Measurements from ENCODE around the gene GSTT4. TPM values are rescaled to one million over a fixed set of nuclear protein-coding genes. Genes with fewer than 3 reads are reported as not detected.
"Not testable (repeated sequence)": the region's sequence is repeated elsewhere in the genome, so short reads cannot be mapped to it uniquely, and the experiment has no call there.

The GSTT4 gene
- total and polyA plus RNA-seq, 4 donors = not detected

- intact Hi-C loops (cut with DNase I) = no loop called here
- H3K4me3 ChIP-seq (ENCODE audit: low read length in 2 of 2) = no peak overlapping the region
- H3K27ac ChIP-seq (ENCODE audit: low read depth in 1 of 2, low read length in 2 of 2) = no peak overlapping the region
- H3K36me3 ChIP-seq (ENCODE audit: control insufficient read depth in 1 of 2, insufficient read depth in 2 of 2, low read length in 1 of 2) = peaks cover 5% of the 10 kb centered on the region in 2 donors
- no peaks in the 10 kb centered on the region for H3K9me3 ChIP-seq (ENCODE audit: control insufficient read depth, low read length)
- no peaks in the 10 kb centered on the region for H3K27me3 ChIP-seq (ENCODE audit: control insufficient read depth in 1 of 2, insufficient read depth in 2 of 2, low read length in 1 of 2)
- ATAC-seq (ENCODE audit: low FRiP score) (no peak), DNase-seq (no peak)
- WGBS, 2 donors = 94 to 95% methylated on average over 4 of the region's 4 CpGs
- peaks cover 0 to 3% of the 10 kb centered on the region in 2 donors for H3K4me1 ChIP-seq (ENCODE audit: control insufficient read depth in 1 of 2, insufficient read depth in 2 of 2, low read length in 2 of 2)
Observed at GRCh38 chr22:24043958-24044357, 38.7 kb upstream of the GSTT4 start.

GRCh38 chr22:24043465-24043864 lies 38.2 kb upstream of the GSTT4 start:
- intact Hi-C loops (cut with DNase I); DNase-seq; H3K36me3 ChIP-seq (ENCODE audit: control insufficient read depth in 1 of 2, insufficient read depth in 2 of 2, low read length in 1 of 2); H3K27me3 ChIP-seq (ENCODE audit: control insufficient read depth in 1 of 2, insufficient read depth in 2 of 2, low read length in 1 of 2); ATAC-seq (ENCODE audit: low FRiP score); H3K27ac ChIP-seq (ENCODE audit: low read depth in 1 of 2, low read length in 2 of 2); H3K9me3 ChIP-seq (ENCODE audit: control insufficient read depth, low read length); H3K4me3 ChIP-seq (ENCODE audit: low read length in 2 of 2); H3K4me1 ChIP-seq (ENCODE audit: control insufficient read depth in 1 of 2, insufficient read depth in 2 of 2, low read length in 2 of 2): not testable (repeated sequence)
- 50 to 65% methylated on average over 5 of the region's 5 CpGs for WGBS, 2 donors

- no peaks in the 10 kb centered on the region for H3K27me3 ChIP-seq (ENCODE audit: control insufficient read depth in 1 of 2, insufficient read depth in 2 of 2, low read length in 1 of 2)
- H3K4me1 ChIP-seq (ENCODE audit: control insufficient read depth in 1 of 2, insufficient read depth in 2 of 2, low read length in 2 of 2) = peaks cover 0 to 3% of the 10 kb centered on the region in 2 donors
- ATAC-seq (ENCODE audit: low FRiP score) = no peak
- H3K4me3 ChIP-seq (ENCODE audit: low read length in 2 of 2) = no peak overlapping the region
- H3K36me3 ChIP-seq (ENCODE audit: control insufficient read depth in 1 of 2, insufficient read depth in 2 of 2, low read length in 1 of 2) = peaks cover 5 to 7% of the 10 kb centered on the region in 2 donors
- DNase-seq = no peak
- 91 to 96% methylated on average over 4 of the region's 4 CpGs for WGBS, 2 donors
- intact Hi-C loops (cut with DNase I) = no loop called here
- no peak overlapping the region for H3K27ac ChIP-seq (ENCODE audit: low read depth in 1 of 2, low read length in 2 of 2)
- no peaks in the 10 kb centered on the region for H3K9me3 ChIP-seq (ENCODE audit: control insufficient read depth, low read length)
Observed at GRCh38 chr22:24040946-24041345, 35.7 kb upstream of the GSTT4 start.

DNA sequence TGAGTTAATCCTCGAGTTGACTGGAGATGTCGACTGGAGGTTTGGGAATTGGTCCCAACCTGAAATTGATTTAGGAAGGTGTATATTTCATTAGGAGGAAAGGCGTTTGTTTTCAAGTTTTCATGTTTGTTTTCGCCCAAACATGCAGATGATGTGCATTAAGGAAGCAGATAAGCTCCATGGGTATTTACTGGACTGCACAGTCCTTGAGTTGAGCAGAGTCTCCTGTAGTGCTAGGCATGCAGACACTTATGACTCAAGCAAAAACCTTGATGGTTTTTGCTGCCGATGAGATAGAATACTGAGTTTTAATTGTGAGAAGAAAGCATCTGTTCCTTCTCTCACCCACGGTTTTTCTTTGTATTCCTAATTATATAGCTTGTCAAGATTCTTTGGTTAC lies 33.8 kb upstream of the GSTT4 start:
- peaks cover 4 to 7% of the 10 kb centered on the region in 2 donors for H3K36me3 ChIP-seq (ENCODE audit: control insufficient read depth in 1 of 2, insufficient read depth in 2 of 2, low read length in 1 of 2)
- no peak overlapping the region for H3K4me3 ChIP-seq (ENCODE audit: low read length in 2 of 2)
- peaks cover 0 to 3% of the 10 kb centered on the region in 2 donors for H3K4me1 ChIP-seq (ENCODE audit: control insufficient read depth in 1 of 2, insufficient read depth in 2 of 2, low read length in 2 of 2)
- no peak for DNase-seq
- intact Hi-C loops (cut with DNase I) = no loop called here
- WGBS, 2 donors = 86 to 91% methylated on average over 6 of the region's 6 CpGs
- ATAC-seq (ENCODE audit: low FRiP score) = no peak
- H3K9me3 ChIP-seq (ENCODE audit: control insufficient read depth, low read length) = no peaks in the 10 kb centered on the region
- no peaks in the 10 kb centered on the region for H3K27me3 ChIP-seq (ENCODE audit: control insufficient read depth in 1 of 2, insufficient read depth in 2 of 2, low read length in 1 of 2)
- no peak overlapping the region for H3K27ac ChIP-seq (ENCODE audit: low read depth in 1 of 2, low read length in 2 of 2)

DNA sequence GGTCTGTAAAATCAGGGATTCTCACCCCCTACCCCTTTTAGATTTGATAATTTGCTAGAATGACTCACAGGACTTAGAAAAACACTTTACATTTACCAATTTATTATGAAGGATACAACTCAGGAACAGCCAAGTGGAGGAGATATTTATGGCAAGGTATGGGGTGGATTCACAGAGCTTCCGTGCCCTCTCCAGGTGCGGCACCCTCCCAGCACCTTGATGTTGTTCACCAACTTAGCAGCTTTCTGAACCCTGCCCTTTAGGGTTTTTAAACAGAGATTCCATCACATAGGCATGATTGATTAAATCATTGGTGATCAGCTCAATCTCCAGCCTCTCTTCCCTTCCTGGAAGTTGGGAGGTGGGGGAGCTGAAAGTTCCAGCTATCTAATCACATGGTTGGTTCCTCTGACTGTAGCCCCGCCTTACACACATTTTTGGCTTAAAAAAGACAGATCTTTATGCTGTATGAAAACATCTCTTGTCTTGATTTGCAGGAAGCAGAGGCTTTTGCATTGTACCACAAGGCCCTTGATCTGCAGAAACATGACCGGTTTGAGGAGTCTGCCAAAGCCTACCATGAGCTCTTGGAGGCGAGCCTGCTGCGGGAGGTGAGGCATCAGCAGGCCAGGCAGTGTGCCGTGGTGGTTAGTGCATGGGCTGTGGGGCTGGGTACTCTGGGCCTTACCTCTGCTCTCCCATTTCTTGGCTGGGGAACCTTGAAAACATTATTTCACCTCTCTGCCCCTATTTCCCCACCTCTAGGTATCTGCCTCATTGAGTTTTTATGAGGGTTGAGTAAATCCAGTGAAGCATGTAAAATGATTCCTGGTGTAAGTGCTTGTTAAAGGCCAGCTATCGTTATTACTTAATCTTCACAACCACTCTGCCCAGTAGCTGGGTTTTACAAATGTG lies 32.9 kb upstream of the GSTT4 start:
- intact Hi-C loops (cut with DNase I) = no loop called here
- H3K36me3 ChIP-seq (ENCODE audit: control insufficient read depth in 1 of 2, insufficient read depth in 2 of 2, low read length in 1 of 2) = peaks cover 4 to 7% of the 10 kb centered on the region in 2 donors
- no peaks in the 10 kb centered on the region for H3K27me3 ChIP-seq (ENCODE audit: control insufficient read depth in 1 of 2, insufficient read depth in 2 of 2, low read length in 1 of 2)
- no peaks in the 10 kb centered on the region for H3K9me3 ChIP-seq (ENCODE audit: control insufficient read depth, low read length)
- H3K4me1 ChIP-seq (ENCODE audit: control insufficient read depth in 1 of 2, insufficient read depth in 2 of 2, low read length in 2 of 2) = peaks cover 0 to 3% of the 10 kb centered on the region in 2 donors
- no peak overlapping the region for H3K4me3 ChIP-seq (ENCODE audit: low read length in 2 of 2)
- WGBS, 2 donors = 96 to 97% methylated on average over 8 of the region's 8 CpGs
- no peak overlapping the region for H3K27ac ChIP-seq (ENCODE audit: low read depth in 1 of 2, low read length in 2 of 2)
- no peak for ATAC-seq (ENCODE audit: low FRiP score)
- no peak for DNase-seq

DNA sequence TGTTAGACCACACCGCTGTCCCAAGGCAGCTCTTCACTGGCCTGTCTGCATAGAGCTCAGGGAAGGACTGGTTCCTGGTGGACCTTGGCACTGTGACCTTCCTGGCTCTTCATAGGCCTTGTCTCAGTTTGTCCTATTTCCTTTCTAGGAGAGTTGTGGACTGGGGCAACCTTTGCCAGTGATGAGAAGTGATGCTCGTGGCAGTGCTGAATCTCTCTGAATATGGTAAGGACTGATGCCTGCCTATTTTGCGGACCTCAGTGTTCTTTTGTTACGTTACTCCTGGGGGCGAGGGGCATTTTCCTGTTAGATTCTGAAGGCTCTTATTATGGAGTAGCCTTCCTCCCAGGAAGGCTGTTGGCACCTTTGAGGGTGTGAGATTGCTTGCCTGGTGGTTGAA lies 30.0 kb upstream of the GSTT4 start:
- DNase-seq (no peak), ATAC-seq (ENCODE audit: low FRiP score) (no peak)
- Histone ChIP-seq H3K36me3 (ENCODE audit: control insufficient read depth in 1 of 2, insufficient read depth in 2 of 2, low read length in 1 of 2) (peaks cover 0 to 7% of the 10 kb centered on the region in 2 donors), H3K4me1 (ENCODE audit: control insufficient read depth in 1 of 2, insufficient read depth in 2 of 2, low read length in 2 of 2) (no peaks in the 10 kb centered on the region), H3K27ac (ENCODE audit: low read depth in 1 of 2, low read length in 2 of 2) (no peak overlapping the region), H3K9me3 (ENCODE audit: control insufficient read depth, low read length) (no peaks in the 10 kb centered on the region), H3K27me3 (ENCODE audit: control insufficient read depth in 1 of 2, insufficient read depth in 2 of 2, low read length in 1 of 2) (no peaks in the 10 kb centered on the region), H3K4me3 (ENCODE audit: low read length in 2 of 2) (no peak overlapping the region)
- 93% methylated on average over 5 of the region's 5 CpGs for WGBS, 2 donors
- intact Hi-C loops (cut with DNase I) = no loop called here

- WGBS, 2 donors = 80 to 86% methylated on average over 4 of the region's 4 CpGs
- H3K27me3 ChIP-seq (ENCODE audit: control insufficient read depth in 1 of 2, insufficient read depth in 2 of 2, low read length in 1 of 2) = no peaks in the 10 kb centered on the region
- no peak for ATAC-seq (ENCODE audit: low FRiP score)
Observed at GRCh38 chr22:24033731-24034130, 28.5 kb upstream of the GSTT4 start.

DNA sequence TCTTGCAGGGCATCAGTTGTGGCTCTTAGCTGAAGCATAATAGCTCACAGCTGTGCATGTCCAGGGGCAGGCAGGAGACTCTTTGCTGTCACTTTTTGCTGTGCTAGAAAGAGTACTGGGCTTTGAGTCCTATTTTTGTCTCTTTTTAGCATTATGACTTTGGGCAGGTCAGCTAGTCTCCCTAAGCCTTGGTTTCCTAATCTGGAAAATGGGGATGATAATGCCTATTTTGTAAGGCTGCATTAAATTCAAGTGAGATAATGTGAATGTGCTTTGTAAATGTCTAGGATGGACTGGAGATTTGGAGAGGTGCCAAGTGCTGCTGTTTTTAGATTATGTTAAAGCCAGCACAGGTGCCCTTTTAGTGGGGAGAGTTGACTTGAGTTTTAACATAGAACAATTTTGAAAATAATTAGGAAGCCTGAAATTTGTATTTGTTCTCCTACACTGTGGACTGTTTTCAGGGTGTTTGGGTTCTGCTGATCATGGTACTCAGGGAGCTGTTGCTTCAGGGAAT lies 25.0 kb upstream of the GSTT4 start:
- Histone ChIP-seq H3K36me3 (ENCODE audit: control insufficient read depth in 1 of 2, insufficient read depth in 2 of 2, low read length in 1 of 2) (no peaks in the 10 kb centered on the region), H3K4me3 (ENCODE audit: low read length in 2 of 2) (no peak overlapping the region)
- intact Hi-C loops (cut with DNase I) = no loop called here

More at GRCh38 chr22:24033731-24034130, 28.5 kb upstream of the GSTT4 start:
- no peaks in the 10 kb centered on the region for H3K4me1 ChIP-seq (ENCODE audit: control insufficient read depth in 1 of 2, insufficient read depth in 2 of 2, low read length in 2 of 2)
- H3K4me3 ChIP-seq (ENCODE audit: low read length in 2 of 2) = no peak overlapping the region
- H3K27ac ChIP-seq (ENCODE audit: low read depth in 1 of 2, low read length in 2 of 2) = no peak overlapping the region
- H3K9me3 ChIP-seq (ENCODE audit: control insufficient read depth, low read length) = no peaks in the 10 kb centered on the region
- intact Hi-C loops (cut with DNase I) = no loop called here
- H3K36me3 ChIP-seq (ENCODE audit: control insufficient read depth in 1 of 2, insufficient read depth in 2 of 2, low read length in 1 of 2) = peaks cover 0 to 2% of the 10 kb centered on the region in 2 donors
- DNase-seq = no peak

GRCh38 chr22:24029304-24029703 lies 24.1 kb upstream of the GSTT4 start:
- Histone ChIP-seq H3K4me3 (ENCODE audit: low read length in 2 of 2) (no peak overlapping the region), H3K4me1 (ENCODE audit: control insufficient read depth in 1 of 2, insufficient read depth in 2 of 2, low read length in 2 of 2) (no peaks in the 10 kb centered on the region), H3K9me3 (ENCODE audit: control insufficient read depth, low read length) (no peaks in the 10 kb centered on the region), H3K27ac (ENCODE audit: low read depth in 1 of 2, low read length in 2 of 2) (no peak overlapping the region), H3K27me3 (ENCODE audit: control insufficient read depth in 1 of 2, insufficient read depth in 2 of 2, low read length in 1 of 2) (no peaks in the 10 kb centered on the region), H3K36me3 (ENCODE audit: control insufficient read depth in 1 of 2, insufficient read depth in 2 of 2, low read length in 1 of 2) (no peaks in the 10 kb centered on the region)
- intact Hi-C loops (cut with DNase I) = no loop called here
- 93 to 95% methylated on average over 3 of the region's 3 CpGs for WGBS, 2 donors
- DNase-seq (no peak), ATAC-seq (ENCODE audit: low FRiP score) (no peak)

More for the DNA sequence above, 25.0 kb upstream of the GSTT4 start:
- no peaks in the 10 kb centered on the region for H3K9me3 ChIP-seq (ENCODE audit: control insufficient read depth, low read length)
- ATAC-seq (ENCODE audit: low FRiP score) (no peak), DNase-seq (no peak)
- no peaks in the 10 kb centered on the region for H3K27me3 ChIP-seq (ENCODE audit: control insufficient read depth in 1 of 2, insufficient read depth in 2 of 2, low read length in 1 of 2)
- no peaks in the 10 kb centered on the region for H3K4me1 ChIP-seq (ENCODE audit: control insufficient read depth in 1 of 2, insufficient read depth in 2 of 2, low read length in 2 of 2)
- no peak overlapping the region for H3K27ac ChIP-seq (ENCODE audit: low read depth in 1 of 2, low read length in 2 of 2)
